ENCODE results near the gene SPEM3.

The SPEM3 gene

DNA sequence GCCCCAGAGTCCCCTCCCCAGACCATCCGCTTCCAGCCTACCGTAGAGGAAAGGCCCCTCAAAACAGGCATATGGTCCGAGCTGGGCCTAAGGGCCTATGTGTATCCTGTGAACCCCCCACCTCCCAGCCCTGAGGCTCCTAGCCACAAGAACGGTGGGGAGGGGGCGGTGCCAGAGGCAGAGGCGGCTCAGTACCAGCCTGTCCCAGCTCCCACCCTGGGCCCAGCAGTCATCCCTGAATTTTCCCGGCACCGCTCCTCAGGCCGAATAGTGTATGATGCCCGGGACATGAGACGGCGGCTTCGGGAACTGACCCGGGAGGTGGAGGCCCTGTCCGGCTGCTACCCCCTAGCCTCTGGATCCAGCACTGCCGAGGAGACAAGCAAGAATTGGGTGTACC, 7.5 kb upstream of the SPEM3 start:
- no peak for DNase-seq (ENCODE audit: low read depth)

DNA sequence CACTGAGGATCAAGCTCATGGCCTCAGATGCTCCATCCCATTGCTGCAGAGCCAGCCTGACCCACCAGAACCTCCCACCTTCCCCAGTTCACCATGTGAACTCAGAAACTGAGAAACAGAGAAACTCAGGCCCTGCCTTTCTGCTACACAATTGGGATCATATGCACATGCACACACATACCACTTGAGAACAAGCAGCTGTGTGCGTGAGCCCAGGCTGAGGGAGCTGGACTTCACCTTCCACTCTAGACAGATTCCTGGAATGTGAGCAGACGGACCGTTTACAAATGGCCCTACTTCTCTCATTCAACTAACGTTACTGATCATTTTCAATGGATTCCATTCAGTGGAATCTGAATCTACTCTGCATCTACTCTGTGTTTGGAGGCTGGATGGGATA, 5.0 kb upstream of the SPEM3 start:
- DNase-seq (ENCODE audit: low read depth), result no peak

DNA sequence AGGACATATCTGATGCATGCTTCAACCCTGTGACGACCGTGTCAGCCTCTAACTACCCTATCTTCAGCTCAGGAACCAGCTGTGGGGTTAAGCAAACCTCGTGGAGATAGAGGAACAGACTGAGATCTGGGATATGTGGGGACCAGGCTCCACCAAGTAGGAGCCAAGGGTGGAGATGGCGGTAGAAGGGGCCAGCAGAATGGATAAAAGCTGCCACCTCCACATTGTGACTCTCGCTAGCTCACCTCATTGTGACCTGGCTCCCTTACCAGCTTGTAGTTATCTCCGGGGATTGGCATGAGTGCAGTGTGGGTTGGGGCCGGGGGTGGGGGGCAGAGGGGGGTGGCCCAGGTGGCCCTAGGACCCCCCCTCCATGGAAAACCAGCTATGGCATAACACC, 3.3 kb upstream of the SPEM3 start, which contains the start of gene SPEM2:
SPEM2 (plus strand) TSS at position 301 of the 400 bp plus-strand sequence; CDS start at position 374, 73 bp downstream.
- DNase-seq (ENCODE audit: low read depth), result no peak

DNA sequence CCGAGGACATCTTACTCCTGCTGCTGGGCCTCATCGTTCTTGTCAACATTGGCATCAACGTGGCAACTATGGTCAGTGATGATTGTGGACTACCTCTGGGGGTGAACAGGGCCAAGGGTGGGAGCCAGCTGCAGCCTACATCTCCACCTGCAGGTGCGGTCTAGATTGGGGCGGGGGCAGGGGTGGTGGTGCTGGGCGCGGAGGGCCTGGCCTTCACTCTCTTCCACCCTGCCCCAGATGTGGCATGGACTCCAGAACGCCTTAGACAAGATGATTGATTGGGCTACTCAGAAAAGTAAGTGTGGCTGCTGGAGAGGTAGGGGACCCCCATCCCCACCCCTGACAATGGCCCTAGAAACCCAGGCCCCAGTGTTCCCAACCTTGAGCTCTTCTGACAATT, 2.9 kb upstream of the SPEM3 start:
- no peak for DNase-seq (ENCODE audit: low read depth)

DNA sequence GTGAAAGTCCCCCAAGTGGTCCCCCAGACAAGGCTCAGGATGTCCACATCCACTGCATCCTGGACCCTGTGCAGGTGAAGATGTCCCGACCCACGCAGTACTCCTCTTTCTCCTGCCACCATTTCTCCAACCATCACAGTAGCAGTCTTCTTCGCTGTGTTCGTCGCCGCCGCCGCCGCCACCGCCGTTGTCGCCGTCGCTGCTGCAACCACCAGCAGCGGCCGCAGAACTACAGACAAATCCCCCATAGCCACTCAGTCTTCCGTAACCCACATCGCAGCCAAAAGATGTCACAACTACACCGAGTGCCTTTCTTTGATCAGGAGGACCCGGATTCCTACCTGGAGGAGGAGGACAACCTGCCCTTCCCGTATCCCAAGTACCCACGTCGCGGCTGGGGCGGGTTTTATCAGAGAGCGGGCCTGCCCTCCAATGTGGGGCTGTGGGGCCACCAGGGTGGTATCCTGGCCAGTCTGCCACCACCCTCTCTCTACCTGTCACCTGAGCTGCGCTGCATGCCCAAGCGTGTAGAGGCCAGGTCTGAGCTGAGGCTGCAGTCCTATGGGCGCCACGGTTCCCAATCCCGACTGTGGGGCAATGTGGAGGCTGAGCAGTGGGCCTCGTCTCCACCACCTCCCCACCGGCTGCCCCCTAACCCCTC, 2.3 kb upstream of the SPEM3 start:
- DNase-seq (ENCODE audit: low read depth), result no peak

DNA sequence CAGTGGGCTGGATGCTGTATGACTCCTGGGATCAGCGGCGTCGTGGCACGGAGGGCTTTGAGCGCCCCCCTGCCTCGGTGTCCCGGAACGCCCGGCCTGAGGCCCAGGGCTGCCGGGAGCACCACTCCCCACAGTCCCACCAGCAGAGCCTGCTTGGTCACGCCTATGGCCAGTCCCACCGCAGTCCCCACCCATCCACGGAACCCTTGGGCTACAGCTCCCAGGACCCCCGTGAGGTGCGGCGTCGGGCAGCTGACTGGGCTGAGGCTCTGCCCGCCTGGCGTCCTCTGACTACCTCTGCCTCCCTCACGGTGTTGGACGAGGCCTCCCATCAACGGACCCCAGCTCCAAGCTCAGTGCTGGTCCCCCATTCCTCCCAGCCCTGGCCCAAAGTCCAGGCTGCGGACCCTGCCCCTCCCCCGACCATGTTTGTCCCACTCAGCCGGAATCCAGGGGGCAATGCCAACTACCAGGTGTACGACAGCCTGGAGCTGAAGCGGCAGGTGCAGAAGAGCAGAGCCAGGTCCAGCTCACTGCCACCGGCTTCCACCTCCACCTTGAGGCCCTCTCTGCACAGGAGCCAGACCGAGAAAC, 1.7 kb upstream of the SPEM3 start:
- DNase-seq (ENCODE audit: low read depth), result no peak

DNA sequence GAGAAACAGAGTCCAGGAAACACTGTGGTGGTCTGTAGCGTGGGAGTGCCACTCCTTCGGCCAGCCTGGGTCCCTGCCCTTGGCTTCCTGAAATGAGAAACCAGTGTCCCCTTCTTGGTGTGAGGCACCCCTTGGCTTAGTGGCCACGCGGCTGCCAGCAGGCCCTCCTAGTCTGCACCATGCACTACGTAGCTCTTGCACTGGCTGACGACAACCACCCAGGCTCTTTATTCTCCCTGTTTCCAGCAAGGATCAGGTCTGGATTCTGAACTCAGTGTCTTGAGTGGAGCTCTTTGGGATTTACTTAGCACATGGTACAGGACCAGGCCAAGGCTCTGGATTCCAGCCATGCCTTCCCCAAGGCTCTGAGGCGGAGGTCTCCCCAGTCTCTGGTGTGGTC, 1.1 kb upstream of the SPEM3 start:
- DNase-seq (ENCODE audit: low read depth), result no peak

DNA sequence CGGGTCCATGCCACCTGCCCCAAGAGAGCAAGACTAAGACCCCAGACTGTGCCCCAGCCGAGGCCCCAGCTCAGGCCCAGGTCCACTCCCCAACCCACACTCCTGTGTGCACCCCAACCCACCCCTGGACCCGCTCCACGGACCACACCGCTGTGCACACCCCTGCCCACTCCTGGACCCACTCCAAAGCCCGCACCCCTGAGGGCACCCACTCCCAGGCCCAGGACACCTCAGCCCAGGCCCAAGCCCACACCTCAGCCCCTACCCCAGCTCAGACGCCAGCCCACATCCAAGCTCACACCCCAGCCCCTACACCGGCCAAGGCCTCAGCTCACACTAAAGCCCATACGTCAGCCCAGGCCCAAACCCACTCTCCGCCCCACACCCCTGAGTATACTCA, 1.1 kb downstream of the SPEM3 start:
- DNase-seq (ENCODE audit: low read depth), result no peak

DNA sequence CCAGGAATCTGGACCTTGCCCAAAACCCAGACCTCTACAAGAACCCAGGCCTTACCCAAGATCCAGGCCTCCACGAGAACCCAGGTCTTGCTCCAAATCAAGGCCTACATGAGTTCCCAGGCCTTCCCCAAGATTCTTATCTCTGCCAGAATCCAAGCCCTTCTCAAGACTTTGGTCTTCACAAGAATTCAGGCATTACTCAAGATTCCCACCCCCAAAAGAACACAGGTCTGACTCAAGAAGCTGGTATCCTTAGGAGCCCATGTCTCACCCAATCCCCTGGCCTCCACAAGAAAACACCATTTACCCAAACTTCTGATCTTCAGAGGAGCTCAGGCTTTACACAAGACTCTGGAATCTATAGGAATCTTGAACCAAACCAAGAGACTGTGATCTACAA, 2.6 kb downstream of the SPEM3 start:
- DNase-seq (ENCODE audit: low read depth), result no peak

DNA sequence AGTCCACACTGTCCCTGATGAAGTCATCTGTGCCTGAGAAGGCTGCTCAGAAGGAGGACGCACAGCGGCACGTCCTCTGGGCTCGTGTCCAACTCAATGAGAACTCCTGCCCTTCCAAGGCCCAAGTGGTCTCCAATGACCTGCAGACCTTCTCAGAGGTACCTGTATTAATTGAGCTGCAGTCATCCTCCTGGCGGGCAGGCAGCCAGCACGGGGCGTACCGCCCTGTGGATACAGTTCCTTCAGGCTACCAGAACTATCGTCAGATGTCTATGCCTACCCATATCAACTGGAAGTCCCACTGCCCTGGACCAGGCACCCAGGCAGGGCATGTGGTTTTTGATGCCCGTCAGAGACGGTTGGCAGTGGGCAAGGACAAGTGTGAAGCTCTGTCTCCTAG, 3.6 kb downstream of the SPEM3 start:
- DNase-seq (ENCODE audit: low read depth), result no peak

DNA sequence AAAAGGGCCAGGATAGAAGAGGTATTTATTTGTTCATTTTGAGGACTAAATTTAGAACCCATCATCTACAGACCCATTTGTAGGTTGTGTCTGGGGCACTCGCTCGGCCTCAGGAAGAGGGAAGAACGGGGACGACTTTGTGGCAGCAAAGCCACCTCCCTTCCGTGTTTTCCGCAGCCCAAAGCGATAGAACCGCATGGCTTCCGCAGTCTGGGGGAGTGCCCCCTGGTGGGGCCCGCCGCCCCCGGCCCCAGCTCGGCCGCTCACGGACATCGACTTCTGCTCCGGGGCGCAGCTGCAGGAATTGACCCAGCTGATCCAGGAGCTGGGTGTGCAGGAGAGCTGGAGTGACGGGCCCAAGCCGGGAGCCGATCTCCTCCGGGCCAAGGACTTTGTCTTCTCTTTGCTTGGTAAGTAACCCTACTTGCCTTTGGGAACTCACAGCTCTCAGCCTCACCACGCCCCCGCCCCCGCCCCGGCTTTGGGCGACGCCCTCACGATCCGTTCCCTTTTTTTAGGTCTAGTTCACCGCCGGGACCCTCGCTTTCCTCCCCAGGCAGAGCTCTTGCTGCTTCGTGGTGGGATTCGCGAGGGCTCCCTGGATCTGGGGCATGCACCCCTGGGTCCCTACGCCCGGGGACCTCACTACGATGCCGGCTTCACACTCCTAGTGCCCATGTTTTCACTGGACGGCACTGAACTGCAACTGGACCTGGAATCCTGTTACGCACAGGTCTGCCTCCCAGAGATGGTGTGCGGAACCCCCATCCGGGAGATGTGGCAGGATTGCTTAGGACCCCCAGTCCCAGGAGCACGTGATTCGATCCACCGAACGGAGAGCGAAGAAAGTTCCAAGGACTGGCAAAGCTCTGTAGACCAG, 7.3 kb downstream of the SPEM3 start:
- no peak for DNase-seq (ENCODE audit: low read depth)

DNA sequence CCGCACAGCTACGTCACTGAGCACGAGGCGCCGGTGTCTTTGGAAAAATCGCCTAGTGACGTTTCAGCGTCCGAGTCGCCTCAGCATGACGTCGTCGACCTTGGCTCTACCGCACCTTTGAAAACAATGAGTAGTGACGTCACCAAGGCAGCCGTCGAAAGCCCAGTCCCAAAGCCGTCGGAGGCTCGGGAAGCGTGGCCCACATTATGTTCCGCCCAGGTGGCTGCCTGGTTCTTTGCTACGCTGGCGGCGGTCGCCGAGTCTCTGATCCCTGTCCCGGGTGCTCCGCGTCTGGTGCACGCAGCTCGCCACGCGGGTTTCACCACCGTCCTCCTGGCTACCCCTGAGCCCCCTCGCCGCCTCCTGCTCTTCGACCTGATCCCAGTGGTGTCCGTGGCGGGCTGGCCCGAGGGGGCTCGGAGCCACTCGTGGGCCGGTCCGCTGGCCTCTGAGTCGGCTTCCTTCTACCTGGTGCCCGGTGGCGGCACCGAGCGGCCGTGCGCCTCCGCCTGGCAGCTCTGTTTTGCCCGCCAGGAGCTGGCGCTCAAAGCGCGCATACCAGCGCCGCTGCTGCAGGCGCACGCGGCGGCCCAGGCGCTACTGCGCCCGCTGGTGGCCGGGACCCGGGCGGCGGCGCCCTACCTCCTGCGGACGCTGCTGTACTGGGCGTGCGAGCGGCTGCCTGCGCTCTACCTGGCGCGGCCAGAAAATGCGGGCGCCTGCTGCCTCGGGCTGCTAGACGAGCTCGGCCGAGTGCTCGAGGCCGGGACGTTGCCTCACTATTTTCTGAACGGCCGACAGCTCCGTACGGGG, 8.1 kb downstream of the SPEM3 start:
- DNase-seq (ENCODE audit: low read depth), result no peak

DNA sequence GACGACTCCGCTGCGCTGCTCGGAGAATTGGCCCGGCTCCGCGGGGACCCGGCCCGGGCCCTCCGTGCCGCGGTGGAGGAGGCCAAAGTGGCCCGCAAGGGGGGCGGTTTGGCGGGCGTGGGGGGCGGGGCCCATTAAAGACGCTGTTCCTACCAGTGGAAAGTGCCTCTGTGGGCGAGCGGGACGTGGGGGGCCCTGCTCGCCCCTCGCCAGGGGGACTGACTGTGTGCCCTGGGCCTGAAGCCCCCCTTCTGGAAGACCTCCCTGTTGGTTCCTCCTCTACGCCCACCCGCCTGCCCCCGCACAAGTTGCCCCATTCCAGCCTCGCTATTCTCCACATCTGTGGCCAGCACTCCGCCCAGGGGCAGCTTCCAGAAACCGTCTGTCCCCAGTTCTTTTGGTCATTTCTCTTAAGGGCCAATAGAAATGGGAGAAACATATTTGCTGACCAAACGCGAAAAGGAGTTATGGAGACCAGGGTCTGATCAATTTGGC, 8.8 kb downstream of the SPEM3 start:
- no peak for DNase-seq (ENCODE audit: low read depth)

DNA sequence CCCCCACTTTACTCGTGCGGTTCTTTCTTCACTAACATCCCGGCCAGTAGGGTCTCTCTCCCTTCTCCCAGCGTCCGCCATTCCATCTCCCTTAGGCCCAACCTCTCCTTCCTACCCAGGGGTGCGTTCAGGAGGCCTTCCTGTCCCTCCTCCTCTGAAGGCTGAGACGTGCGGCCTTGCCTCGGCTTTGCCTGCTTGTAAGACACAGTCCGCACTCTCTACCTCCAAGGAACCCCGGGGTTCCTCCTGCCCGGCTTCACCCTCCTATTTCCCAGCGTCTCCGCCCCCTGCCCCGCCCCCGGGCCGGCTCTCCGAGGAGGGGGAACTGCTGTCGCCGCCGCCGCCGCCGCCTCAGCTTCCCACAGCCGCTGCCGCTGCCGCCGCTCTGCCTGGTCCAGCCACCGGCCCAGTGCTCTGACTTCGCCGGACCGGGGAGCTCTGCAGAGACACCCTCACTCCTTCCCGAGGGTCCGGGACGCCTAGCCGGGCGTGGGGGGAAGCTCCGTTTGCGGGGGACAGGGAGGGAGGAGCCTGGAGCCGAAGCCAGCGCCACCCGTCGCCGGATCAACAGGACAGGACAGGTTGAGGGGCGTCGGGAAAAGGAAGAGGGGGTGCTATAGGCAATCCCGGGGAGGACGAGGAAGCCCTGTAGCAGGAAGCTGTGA, 9.4 kb downstream of the SPEM3 start:
- no peak for DNase-seq (ENCODE audit: low read depth)

DNA sequence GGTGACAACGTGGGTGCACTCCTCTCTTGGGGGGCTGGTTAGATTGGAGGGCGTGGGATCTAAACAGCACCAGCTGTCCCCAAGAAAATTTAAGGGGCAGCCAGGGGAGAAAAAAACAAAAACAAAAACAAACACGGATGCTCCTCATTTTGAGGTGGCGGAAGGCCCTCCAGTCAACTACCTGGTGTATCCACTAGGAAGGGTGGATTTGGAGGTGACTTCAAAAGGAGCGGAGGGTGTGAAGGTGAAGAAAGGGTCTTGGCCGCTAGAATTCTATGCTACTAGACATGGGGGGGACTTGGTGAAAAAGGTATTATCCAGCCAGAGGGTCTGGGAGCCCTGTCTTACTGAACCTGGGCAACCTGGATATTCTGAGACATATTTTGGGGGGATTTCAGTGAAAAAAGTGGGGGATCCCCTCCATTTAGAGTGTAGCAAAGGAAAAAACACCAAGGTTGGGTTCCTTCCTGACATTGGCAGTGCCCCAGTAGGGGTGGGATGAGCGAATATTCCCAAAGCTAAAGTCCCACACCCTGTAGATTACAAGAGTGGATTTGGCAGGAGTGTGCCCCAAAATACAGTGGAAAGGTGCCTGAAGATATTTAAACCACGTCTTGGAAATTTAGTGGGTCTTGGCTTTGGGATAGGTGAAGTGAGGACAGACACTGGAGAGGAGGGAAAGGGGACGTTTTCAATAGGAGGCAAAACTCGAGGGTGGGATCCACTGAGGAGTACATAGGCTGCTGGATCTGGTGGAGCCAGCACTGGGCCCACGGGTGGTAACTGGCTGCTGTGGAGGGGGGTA, 10.2 kb downstream of the SPEM3 start:
- no peak for DNase-seq (ENCODE audit: low read depth)

DNA sequence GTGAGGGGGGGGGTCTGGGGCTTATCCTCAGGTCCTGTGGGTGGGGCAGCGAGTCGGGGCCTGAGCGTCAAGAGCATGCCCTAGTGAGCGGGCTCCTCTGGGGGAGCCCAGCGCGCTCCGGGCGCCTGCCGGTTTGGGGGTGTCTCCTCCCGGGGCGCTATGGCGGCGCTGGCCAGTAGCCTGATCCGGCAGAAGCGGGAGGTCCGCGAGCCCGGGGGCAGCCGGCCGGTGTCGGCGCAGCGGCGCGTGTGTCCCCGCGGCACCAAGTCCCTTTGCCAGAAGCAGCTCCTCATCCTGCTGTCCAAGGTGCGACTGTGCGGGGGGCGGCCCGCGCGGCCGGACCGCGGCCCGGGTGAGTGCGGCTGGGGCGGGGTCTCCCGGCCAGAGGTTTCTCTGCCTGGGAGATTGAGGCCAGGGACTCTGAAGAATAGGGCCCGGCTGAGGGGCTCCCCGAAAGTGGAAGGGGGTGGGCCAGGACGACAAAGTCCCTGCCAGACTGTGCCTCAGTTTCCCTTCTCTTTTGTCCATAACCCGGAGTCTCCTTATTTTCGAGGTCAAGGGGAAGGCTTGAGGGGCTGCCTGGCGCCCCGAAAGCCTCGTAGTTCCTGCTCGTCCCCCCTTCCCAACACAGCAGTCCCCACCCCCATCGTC, 10.9 kb downstream of the SPEM3 start, which contains the start of gene FGF11:
FGF11 (plus strand) TSS at position 51 of the 651 bp plus-strand sequence; CDS start at position 160, 109 bp downstream.
- no peak for DNase-seq (ENCODE audit: low read depth)

DNA sequence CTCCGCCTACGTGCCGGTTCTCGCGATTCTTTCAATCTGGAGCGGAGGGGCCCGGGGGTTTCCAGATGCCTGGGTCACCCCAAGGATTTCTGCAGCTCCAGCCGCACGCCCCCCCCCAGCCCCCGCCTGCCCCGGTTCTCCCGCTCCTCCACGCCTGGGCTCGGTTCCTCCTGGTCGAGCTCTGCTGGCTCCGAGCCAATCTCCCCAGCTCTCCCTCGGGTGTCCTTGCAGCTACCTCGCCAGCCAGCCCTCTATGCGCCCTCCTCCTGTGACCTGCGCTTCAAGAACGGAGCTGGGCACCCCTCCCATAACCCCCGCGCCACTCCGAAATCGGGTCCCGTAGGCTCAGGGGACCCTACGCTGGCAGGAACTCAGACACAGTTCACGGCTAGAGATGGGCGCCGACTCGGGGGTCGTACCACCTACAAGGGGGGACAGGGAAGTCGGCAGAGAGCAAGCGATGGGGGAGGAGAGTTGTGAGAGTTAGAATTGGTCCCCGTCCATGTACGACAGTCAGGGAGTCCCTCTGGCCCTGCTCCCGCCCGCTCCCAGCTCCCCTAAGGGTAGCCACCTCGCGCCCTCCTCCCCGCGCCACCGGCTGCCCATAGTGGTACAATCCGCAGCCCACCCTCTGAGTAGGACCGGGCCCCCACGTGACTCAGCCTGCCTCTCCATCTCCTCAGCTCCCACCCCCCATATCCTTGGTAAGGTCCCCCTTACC, 11.6 kb downstream of the SPEM3 start:
- DNase-seq (ENCODE audit: low read depth), result no peak

DNA sequence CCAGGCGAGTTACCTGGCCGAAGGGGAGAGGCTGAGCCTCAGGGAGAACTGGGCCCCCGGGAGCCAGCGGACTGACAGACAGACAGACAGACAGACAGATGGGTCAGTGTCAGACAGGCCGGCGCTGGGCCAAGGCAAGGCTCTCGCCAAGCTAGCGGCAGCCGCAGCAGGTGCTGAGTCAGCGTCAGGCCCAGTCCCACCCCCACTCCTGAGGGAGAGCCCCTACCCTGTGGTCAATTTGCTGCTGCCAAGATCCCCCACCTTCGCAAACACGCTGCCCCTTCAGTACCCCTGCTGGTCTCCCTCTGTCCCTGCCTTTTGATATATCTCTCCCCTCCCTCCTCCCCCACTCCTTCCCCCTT, 12.2 kb downstream of the SPEM3 start:
- DNase-seq (ENCODE audit: low read depth), result no peak

DNA sequence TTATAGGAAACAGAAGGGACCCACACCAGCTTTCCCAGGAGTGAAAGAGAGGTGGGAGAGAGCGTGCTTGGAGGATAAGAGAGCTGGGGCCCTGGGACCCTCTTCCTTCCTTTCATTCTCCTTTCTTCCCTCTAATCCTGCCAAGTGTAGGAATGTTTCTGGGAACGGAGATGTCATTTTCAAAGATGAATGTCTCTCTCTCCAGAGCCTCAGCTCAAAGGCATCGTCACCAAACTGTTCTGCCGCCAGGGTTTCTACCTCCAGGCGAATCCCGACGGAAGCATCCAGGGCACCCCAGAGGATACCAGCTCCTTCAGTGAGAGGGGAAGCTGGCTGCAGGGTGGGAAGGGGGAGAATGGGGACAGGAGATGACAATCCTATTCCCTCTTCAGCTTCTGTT, 12.6 kb downstream of the SPEM3 start:
- DNase-seq (ENCODE audit: low read depth), result no peak
